Bronchial epithelial cell (primary cell): Measurements from ENCODE around the gene WDR82. TPM values are rescaled to one million over a fixed set of nuclear protein-coding genes. Genes with fewer than 3 reads are reported as not detected.

Experiments
- DNase-seq: peaks from one replicate; pipeline ENCODE4 v3.0.0-alpha.2; 2010; ENCODE audit warnings: low read depth
- FAIRE-seq: peaks from 2 replicates; lab custom pipeline; 2011; peaks lifted over from hg19 to GRCh38; lab: Jason Lieb, UNC
- H3K27me3 ChIP-seq: 2 replicates; pipeline ENCODE4 v1.5.1; 2011; ENCODE audit warnings: low read length; ENCODE audit not compliant: control insufficient read depth, insufficient read depth
- H3K36me3 ChIP-seq: 2 replicates; pipeline ENCODE4 v1.5.1; 2011; ENCODE audit warnings: low read length; ENCODE audit not compliant: control insufficient read depth, insufficient read depth
- H3K4me3 ChIP-seq: 2 replicates; pipeline ENCODE4 v1.5.1; 2011; ENCODE audit warnings: mild to moderate bottlenecking, low read depth, low read length, control low read depth
- total RNA-seq: library from RNA; depleted of rRNA; stranded (reverse); fragments of >200 nt; gene quantifications from 2 replicates; pipeline ENCODE4 v1.2.1, GENCODE V29; 2014
- TF ChIP-seq, protein P1 (sequence below): IDR thresholded peaks from 2 replicates; pipeline ENCODE4 v1.5.1; 2011; ENCODE audit warnings: mild to moderate bottlenecking, moderate library complexity, low read length, control low read depth, inconsistent platforms; ENCODE audit not compliant: insufficient read depth, severe bottlenecking

The WDR82 gene
- total RNA-seq, 1 donor from 2014 or later = 61.3 TPM

GRCh38 chr3:52245322-52246263, 32.9 kb downstream of the WDR82 start, which contains the start of gene PPM1M:
TSS of gene PPM1M (plus strand) at chr3:52245759. CDS start at chr3:52245825, 66 bp downstream.
- no peak for DNase-seq

DNA sequence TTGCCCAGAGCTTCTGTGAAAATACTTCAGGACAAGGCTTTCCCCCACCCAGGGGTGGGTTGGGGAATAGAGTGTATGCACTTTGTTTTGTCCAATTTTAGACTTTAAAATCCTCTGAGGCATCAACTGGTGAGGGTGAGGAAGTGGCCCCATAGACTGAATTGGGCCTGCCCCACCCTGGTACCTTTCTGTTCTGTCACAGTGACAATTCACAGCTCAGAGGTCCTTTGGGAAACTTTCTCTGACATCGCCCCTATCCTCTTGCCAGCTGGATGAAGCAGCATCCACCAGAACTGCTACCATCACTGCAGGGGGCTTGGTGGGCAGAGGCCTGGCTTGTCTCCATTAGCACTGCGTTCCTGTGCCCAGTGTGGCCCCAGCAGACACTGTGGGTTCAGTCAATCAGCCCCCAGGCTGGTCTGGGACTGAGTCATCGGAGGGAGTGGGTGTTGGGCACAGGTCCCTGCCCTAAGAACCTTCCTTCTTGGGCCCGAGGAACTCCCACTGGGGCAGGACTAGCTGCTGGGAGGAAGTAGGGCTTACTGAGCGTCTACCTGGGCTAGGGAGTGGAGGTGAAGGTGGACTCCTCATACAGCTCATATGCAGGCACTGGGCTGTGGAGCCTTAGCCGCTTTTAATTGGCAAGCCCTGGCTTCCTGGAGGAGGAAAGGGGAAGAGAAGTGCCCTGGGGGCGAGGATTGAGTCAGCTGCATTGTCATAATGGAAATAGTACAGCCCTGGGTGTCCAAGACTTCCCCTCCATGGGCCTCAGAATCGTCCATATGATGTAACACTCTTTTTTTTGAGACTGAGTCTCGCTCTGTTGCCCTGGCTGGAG, 34.4 kb downstream of the WDR82 start:
- FAIRE-seq (no peak), DNase-seq (peak; percentile 86)
- TF ChIP-seq, protein P1, sequence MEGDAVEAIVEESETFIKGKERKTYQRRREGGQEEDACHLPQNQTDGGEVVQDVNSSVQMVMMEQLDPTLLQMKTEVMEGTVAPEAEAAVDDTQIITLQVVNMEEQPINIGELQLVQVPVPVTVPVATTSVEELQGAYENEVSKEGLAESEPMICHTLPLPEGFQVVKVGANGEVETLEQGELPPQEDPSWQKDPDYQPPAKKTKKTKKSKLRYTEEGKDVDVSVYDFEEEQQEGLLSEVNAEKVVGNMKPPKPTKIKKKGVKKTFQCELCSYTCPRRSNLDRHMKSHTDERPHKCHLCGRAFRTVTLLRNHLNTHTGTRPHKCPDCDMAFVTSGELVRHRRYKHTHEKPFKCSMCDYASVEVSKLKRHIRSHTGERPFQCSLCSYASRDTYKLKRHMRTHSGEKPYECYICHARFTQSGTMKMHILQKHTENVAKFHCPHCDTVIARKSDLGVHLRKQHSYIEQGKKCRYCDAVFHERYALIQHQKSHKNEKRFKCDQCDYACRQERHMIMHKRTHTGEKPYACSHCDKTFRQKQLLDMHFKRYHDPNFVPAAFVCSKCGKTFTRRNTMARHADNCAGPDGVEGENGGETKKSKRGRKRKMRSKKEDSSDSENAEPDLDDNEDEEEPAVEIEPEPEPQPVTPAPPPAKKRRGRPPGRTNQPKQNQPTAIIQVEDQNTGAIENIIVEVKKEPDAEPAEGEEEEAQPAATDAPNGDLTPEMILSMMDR = no peak
- Histone ChIP-seq H3K27me3 (no peaks in the 10 kb centered on the region), H3K4me3 (no peak overlapping the region), H3K36me3 (no peaks in the 10 kb centered on the region)

More at GRCh38 chr3:52245322-52246263, 32.9 kb downstream of the WDR82 start, which contains the start of gene PPM1M:
- Histone ChIP-seq H3K27me3 (no peaks in the 10 kb centered on the region), H3K4me3 (peak within 1 kb of the TSS; percentile 34), H3K36me3 (no peaks in the 10 kb centered on the region)
- no peak for FAIRE-seq
- TF ChIP-seq, protein P1 = no peak

DNA sequence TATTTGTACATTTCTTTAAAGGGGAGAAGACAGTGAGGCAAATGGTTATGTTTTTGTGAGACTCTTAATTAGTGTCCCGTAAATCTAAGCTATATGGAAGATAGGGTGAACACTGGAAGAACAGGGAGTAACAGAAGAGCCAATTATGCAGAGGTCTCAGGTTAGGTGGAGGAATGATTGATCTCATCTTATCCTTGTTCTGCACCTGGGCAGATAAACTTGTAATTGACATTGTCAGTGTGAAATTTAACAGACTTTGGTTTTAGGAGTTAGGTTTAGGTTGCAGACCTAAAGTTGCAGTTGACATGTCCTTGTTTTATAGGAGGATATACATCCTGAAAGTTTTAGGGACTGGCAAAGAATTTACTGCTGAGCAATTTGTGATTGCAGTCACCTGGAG, 36.4 kb downstream of the WDR82 start:
- TF ChIP-seq, protein P1 = no peak
- H3K36me3 ChIP-seq = no peaks in the 10 kb centered on the region
- no peak overlapping the region for H3K4me3 ChIP-seq
- DNase-seq (no peak), FAIRE-seq (no peak)
- H3K27me3 ChIP-seq = no peaks in the 10 kb centered on the region

GRCh38 chr3:52240886-52241370, 37.5 kb downstream of the WDR82 start:
- TF ChIP-seq, protein P1 = no peak
- no peak for DNase-seq
- Histone ChIP-seq H3K36me3 (peaks cover 2% of the 10 kb centered on the region), H3K27me3 (no peaks in the 10 kb centered on the region), H3K4me3 (no peak overlapping the region)
- FAIRE-seq = no peak

- TF ChIP-seq, protein P1 = peak; percentile 13
- FAIRE-seq = no peak
- DNase-seq = peak; percentile 72
- peaks cover 3% of the 10 kb centered on the region for H3K36me3 ChIP-seq
- H3K4me3 ChIP-seq = no peak overlapping the region
- H3K27me3 ChIP-seq = no peaks in the 10 kb centered on the region
Observed at GRCh38 chr3:52240059-52240885, 38.2 kb downstream of the WDR82 start.
